Amniotic epithelial cell (primary cell): Measurements from ENCODE around the gene CDYL.

Source experiments
- DNase-seq: peaks from one replicate; pipeline ENCODE4 v3.0.0-alpha.2; 2010; ENCODE audit warnings: low read depth

CDYL gene

GRCh38 chr6:4776131-4776492, at the start of gene CDYL:
Gene CDYL (plus strand): TSS chr6:4776404. CDS start chr6:4776784, 380 bp downstream.
- DNase-seq, result peak; percentile 81

GRCh38 chr6:4726645-4727044, 49.6 kb upstream of the CDYL start:
- DNase-seq, result no peak

- no peak for DNase-seq
Observed at GRCh38 chr6:4727217-4727616, 49.0 kb upstream of the CDYL start.

GRCh38 chr6:4727671-4728435, 48.4 kb upstream of the CDYL start:
- no peak for DNase-seq

- no peak for DNase-seq
Observed at GRCh38 chr6:4728436-4728769, 47.8 kb upstream of the CDYL start.

GRCh38 chr6:4728926-4729325, 47.3 kb upstream of the CDYL start:
- no peak for DNase-seq

GRCh38 chr6:4731996-4732395, 44.2 kb upstream of the CDYL start:
- no peak for DNase-seq

GRCh38 chr6:4732691-4733315, 43.4 kb upstream of the CDYL start:
- DNase-seq, result peak; percentile 88

- no peak for DNase-seq
Observed at GRCh38 chr6:4736371-4736873, 39.8 kb upstream of the CDYL start.

- DNase-seq, result no peak
Observed at GRCh38 chr6:4740032-4740431, 36.2 kb upstream of the CDYL start.

GRCh38 chr6:4743062-4743461, 33.1 kb upstream of the CDYL start:
- DNase-seq, result no peak

GRCh38 chr6:4743926-4744325, 32.3 kb upstream of the CDYL start:
- DNase-seq, result no peak

GRCh38 chr6:4747588-4747987, 28.6 kb upstream of the CDYL start:
- DNase-seq, result no peak

GRCh38 chr6:4751823-4752464, 24.3 kb upstream of the CDYL start:
- DNase-seq, result no peak

GRCh38 chr6:4756247-4756646, 20.0 kb upstream of the CDYL start:
- DNase-seq, result no peak

GRCh38 chr6:4759997-4760396, 16.2 kb upstream of the CDYL start:
- no peak for DNase-seq

- DNase-seq, result no peak
Observed at GRCh38 chr6:4760773-4761172, 15.4 kb upstream of the CDYL start.

GRCh38 chr6:4762294-4762693, 13.9 kb upstream of the CDYL start:
- no peak for DNase-seq

GRCh38 chr6:4763921-4764320, 12.3 kb upstream of the CDYL start:
- no peak for DNase-seq

GRCh38 chr6:4768815-4769214, 7.4 kb upstream of the CDYL start:
- no peak for DNase-seq

GRCh38 chr6:4772750-4773149, 3.5 kb upstream of the CDYL start:
- no peak for DNase-seq

GRCh38 chr6:4773181-4773580, 3.0 kb upstream of the CDYL start:
- no peak for DNase-seq

- DNase-seq, result no peak
Observed at GRCh38 chr6:4774296-4774695, 1.9 kb upstream of the CDYL start.
